Measurements from ENCODE around the gene BUD31. TPM values are rescaled to one million over a fixed set of nuclear protein-coding genes. Genes with fewer than 3 reads are reported as not detected.

BUD31 gene
- polyA plus RNA-seq, 4 donors: 102 to 120 (median 108) TPM

DNA sequence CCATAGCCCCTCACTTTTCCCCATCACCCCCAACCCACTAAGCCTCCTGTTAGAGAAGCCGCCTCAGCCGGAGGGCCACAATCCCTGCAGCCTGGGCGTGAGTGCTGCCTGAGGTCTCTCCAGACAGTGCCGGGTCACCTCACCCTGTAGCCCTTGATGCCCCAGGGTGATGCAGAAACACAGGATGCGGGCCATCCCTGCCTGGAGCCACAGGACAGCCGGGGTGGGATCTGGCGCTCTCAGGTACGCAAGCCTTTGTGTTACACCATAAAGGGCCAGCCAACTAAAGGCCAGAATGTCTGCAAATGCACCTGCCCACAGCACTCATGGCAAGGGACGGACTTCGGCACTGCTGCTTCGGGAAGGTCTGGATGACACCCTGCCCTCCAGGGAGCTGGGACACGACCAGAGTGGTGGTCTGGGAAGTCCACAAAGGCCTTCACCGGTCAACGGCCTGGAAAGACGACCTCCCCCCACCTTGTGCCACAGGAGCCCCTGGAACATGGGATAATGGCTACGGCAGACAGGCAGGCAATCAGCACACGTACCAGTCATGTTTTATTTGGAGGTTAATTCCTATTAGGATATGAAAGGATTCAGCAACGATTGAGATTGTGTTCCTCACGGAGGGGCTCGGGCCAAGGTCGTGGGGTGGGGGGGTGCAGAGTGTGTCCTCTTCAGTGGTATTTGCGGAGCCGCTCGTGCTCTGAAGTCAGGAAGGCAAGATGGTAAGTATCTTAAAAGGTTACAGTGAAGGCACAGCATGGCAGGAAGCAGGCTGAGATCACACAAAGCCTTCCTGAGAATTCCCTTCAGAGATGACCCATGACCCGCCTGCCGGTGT, 49.1 kb downstream of the BUD31 start:
- DNase-seq (ENCODE audit: low read depth in 4 of 4, low spot score in 2 of 4): no peak

DNA sequence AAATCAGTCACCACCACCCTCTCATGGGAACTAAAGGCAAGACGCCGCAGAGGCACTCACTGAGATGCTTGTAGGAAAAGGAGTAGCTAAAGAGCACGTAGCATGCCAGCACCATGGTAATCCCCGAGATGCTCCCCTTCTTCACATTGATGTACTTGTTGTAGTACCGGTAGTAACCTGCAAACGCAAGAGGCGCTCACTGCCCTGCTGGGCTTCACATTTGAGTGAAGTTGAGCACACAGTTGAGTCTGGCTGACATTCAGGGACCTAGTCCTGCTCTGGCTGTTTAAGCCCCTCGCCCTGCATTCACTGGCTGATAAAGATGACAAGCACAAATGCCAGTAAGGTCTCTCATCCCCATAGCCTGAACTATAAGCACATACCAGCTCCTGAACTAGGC, 50.3 kb downstream of the BUD31 start:
- DNase-seq (ENCODE audit: low read depth in 4 of 4, low spot score in 2 of 4): no peak

DNA sequence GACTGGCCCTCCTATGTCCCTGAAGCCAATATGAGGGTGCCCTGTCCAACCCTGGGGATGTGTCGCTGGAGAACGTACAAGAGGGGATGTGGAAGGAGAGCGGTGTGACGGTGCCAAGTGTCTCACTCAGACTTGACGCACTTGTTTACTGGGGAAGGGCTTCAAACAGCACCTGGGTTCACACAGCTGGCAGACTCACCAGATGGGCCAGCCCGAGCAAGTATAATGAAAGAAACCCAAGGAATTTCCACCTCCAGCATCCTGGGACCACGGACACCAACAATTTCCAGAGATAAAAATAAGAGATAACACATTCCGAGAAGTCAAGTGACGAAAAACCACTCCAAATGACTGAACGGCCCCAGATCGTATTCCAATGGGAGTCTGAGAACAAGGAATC, 51.9 kb downstream of the BUD31 start:
- no peak for DNase-seq (ENCODE audit: low read depth in 4 of 4, low spot score in 2 of 4)

DNA sequence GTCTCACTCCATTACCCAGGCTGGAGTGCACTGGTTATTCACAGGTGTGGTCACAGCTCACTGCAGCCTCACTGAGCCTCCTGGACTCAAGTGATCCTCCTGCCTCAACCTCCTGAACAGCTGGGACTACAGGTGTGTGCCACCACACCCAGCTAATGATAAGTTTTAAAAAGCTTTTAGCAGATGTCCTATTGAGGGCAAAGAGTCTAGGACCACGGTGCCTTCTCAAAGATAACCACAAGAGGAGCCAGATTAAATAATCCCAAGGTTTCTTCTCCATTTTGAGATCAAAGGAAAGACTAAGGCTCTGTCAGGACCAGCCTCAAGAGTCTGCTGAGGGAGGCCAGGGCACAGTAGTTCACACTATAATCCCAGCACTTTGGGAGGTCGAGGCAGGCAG, 52.5 kb downstream of the BUD31 start:
- DNase-seq (ENCODE audit: low read depth in 4 of 4, low spot score in 2 of 4): no peak

DNA sequence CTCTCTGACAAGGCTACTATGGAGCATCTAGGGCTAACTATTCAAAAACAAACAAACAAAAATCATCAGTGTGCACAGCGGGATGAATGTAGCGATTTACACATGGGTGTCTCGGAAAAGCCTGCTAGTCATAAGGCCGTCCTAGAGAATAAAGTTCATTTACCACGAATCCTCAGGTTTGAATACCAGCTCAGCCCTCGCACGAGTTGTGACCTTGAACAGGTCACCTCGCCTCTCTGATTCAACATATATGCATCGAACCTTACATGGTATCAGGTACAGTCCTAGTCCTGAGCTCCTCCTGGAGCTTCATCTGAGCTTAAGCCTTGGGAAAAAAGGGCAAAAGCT, 56.6 kb downstream of the BUD31 start:
- peak in 1 of 4 donors; percentile 2 for DNase-seq (ENCODE audit: low read depth in 4 of 4, low spot score in 2 of 4)

DNA sequence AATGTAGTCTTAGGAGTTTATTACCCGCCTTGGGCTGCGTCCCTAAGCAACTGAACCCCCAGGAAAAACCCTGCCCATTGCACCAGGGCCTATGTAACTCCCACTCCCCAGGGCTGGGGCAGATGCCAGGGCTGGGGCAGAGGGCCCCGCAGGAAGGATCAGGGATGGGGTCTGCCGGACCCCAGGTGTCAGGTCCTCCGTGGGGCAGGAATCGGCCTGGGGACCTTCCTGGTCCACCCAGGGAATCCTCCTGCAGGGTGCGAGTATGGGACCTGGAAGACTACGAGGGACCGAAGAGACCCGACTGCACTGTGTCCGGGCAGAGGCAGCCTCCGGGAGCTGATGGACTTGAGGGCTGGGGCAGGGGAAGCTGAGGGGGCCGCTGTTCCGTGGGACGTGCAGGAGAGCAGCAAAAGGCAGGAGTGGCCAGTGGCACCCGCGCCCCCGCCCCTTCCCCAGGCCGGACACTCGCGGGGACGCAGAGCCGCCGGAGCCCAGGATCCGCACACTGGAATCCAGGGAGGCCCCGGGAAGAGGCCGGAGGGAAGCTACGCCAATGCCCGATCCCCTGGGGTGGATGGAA, 59.7 kb downstream of the BUD31 start:
- DNase-seq (ENCODE audit: low read depth in 4 of 4, low spot score in 2 of 4): no peak

Other genes starting within 250 kb of the BUD31 start
- gene KPNA7, start 200.9 kb upstream of the BUD31 start, polyA plus RNA-seq (ENCODE audit: insufficient read length in 4 of 4): not detected
- under 1 TPM in 3 of 4 donors, not detected in 1; 0.17 to 0.33 (median 0.21) TPM for gene MYH16, start 136.1 kb upstream of the BUD31 start, polyA plus RNA-seq (ENCODE audit: insufficient read length in 4 of 4)
- 100 to 1,000 TPM; 105 to 116 (median 107) TPM for gene ARPC1A, start 83.1 kb upstream of the BUD31 start, polyA plus RNA-seq (ENCODE audit: insufficient read length in 4 of 4)
- 10 to 100 TPM; 28.1 to 43.0 (median 35.5) TPM for gene ARPC1B, start 34.2 kb upstream of the BUD31 start, polyA plus RNA-seq (ENCODE audit: insufficient read length in 4 of 4)
- gene PDAP1, start 372 bp upstream of the BUD31 start, polyA plus RNA-seq (ENCODE audit: insufficient read length in 4 of 4): 100 to 1,000 TPM; 145 to 161 (median 149) TPM
- 1 to 10 TPM; 4.2 to 5.4 (median 4.9) TPM for gene PTCD1, start 29.8 kb downstream of the BUD31 start, polyA plus RNA-seq (ENCODE audit: insufficient read length in 4 of 4)
- gene CPSF4, start 30.0 kb downstream of the BUD31 start, polyA plus RNA-seq (ENCODE audit: insufficient read length in 4 of 4): 10 to 100 TPM; 23.0 to 47.7 (median 36.0) TPM
- gene ATP5MF, start 57.2 kb downstream of the BUD31 start, polyA plus RNA-seq (ENCODE audit: insufficient read length in 4 of 4): 100 to 1,000 TPM; 380 to 500 (median 431) TPM
- 10 to 100 TPM; 18.8 to 68.8 (median 36.4) TPM for gene ZNF789, start 63.9 kb downstream of the BUD31 start, polyA plus RNA-seq (ENCODE audit: insufficient read length in 4 of 4)
- 10 to 100 TPM; 13.5 to 20.8 (median 16.1) TPM for gene ZNF394, start 91.3 kb downstream of the BUD31 start, polyA plus RNA-seq (ENCODE audit: insufficient read length in 4 of 4)
- gene ZKSCAN5, start 95.7 kb downstream of the BUD31 start, polyA plus RNA-seq (ENCODE audit: insufficient read length in 4 of 4): 10 to 100 TPM; 14.8 to 16.7 (median 16.1) TPM
- gene FAM200A, start 143.1 kb downstream of the BUD31 start, polyA plus RNA-seq (ENCODE audit: insufficient read length in 4 of 4): 10 to 100 TPM; 13.3 to 16.9 (median 15.6) TPM
- gene ZNF655, start 149.7 kb downstream of the BUD31 start, polyA plus RNA-seq (ENCODE audit: insufficient read length in 4 of 4): 100 to 1,000 TPM in 1 of 4 donors, 10 to 100 TPM in 3; 65.7 to 112 (median 83.5) TPM
- 1 to 10 TPM; 2.0 to 2.4 (median 2.1) TPM for gene TMEM225B, start 189.3 kb downstream of the BUD31 start, polyA plus RNA-seq (ENCODE audit: insufficient read length in 4 of 4)
- 10 to 100 TPM; 17.3 to 21.4 (median 19.6) TPM for gene ZSCAN25, start 208.0 kb downstream of the BUD31 start, polyA plus RNA-seq (ENCODE audit: insufficient read length in 4 of 4)

All from left renal cortex interstitium (tissue), 4 donors.